CD4-positive, alpha-beta T cell (primary cell): ENCODE results near the gene LRRC3C. TPM values are rescaled to one million over a fixed set of nuclear protein-coding genes. Genes with fewer than 3 reads are reported as not detected.

ENCODE experiments used
- ATAC-seq: fragments of 200-7000 bp; cut with Tn5 transposase; one replicate; pipeline ENCODE4 v1.10.0; 2022; ENCODE audit warnings: mild to moderate bottlenecking; ENCODE audit not compliant: poor library complexity
- CTCF ChIA-PET: fragments of 350-600 bp; sonication (Branson Sonifier 250); formaldehyde crosslinking; loops from one replicate; lab custom pipeline; 2021; ENCODE audit warnings: antibody characterized with exemption, inconsistent platforms; lab: Charles Lee
- POLR2A ChIA-PET: fragments of 350-600 bp; sonication (Branson Sonifier 250); formaldehyde crosslinking; loops from one replicate; lab custom pipeline; 2021; ENCODE audit warnings: antibody characterized with exemption, inconsistent platforms; lab: Charles Lee
- DNase-seq, 14 experiments: peaks; one replicate each; pipeline ENCODE4 v3.0.0-alpha.2; 2013 to 2020; ENCODE audit warnings: mixed read lengths in 2 of 14
- H3K27ac ChIP-seq, 2 donors: one replicate each; pipeline versions ENCODE4 v1.5.1 to v1.7.0; 2013; ENCODE audit warnings: low read length in 2 of 2, low read depth in 1 of 2, mild to moderate bottlenecking in 1 of 2
- H3K27me3 ChIP-seq, 2 experiments: 1 replicate in 1 of 2; 2 replicates in 1 of 2; pipeline versions ENCODE4 v1.6.1 to v1.7.0; 2013; ENCODE audit warnings: low read length in 2 of 2, control low read depth in 1 of 2, mild to moderate bottlenecking in 1 of 2, moderate library complexity in 1 of 2; ENCODE audit not compliant: insufficient read depth in 2 of 2, control insufficient read depth in 1 of 2
- H3K36me3 ChIP-seq: one replicate; pipeline ENCODE4 v1.6.1; 2013; ENCODE audit warnings: low read length, control low read depth; ENCODE audit not compliant: insufficient read depth
- H3K4me1 ChIP-seq: one replicate; pipeline ENCODE4 v1.6.1; 2013; ENCODE audit warnings: low read length, control low read depth; ENCODE audit not compliant: insufficient read depth
- H3K4me3 ChIP-seq: one replicate; pipeline ENCODE4 v1.5.1; 2013; ENCODE audit warnings: mild to moderate bottlenecking, low read length, moderate library complexity
- H3K9me3 ChIP-seq, 2 experiments: 1 replicate in 1 of 2; 2 replicates in 1 of 2; pipeline versions ENCODE4 v1.6.1 to v1.7.0; 2013; ENCODE audit warnings: low read length in 2 of 2, mild to moderate bottlenecking in 2 of 2, control low read depth in 1 of 2, moderate library complexity in 1 of 2; ENCODE audit not compliant: control insufficient read depth in 1 of 2, insufficient read depth in 1 of 2
- H3K27ac Mint-ChIP-seq: one replicate; pipeline ENCODE4 v1.8.0; 2020; ENCODE audit warnings: mixed read lengths
- H3K27me3 Mint-ChIP-seq: one replicate; pipeline ENCODE4 v1.8.0; 2021; ENCODE audit warnings: mixed read lengths
- H3K36me3 Mint-ChIP-seq: one replicate; pipeline ENCODE4 v1.8.0; 2021; ENCODE audit warnings: low read depth, mixed read lengths
- H3K4me1 Mint-ChIP-seq: one replicate; pipeline ENCODE4 v1.8.0; 2021; ENCODE audit warnings: low read depth, mixed read lengths
- H3K4me3 Mint-ChIP-seq: one replicate; pipeline ENCODE4 v1.8.0; 2020; ENCODE audit warnings: mild to moderate bottlenecking, mixed read lengths
- H3K9me3 Mint-ChIP-seq: one replicate; pipeline ENCODE4 v1.8.0; 2020; ENCODE audit warnings: mixed read lengths
- CTCF ChIP-seq: fragments of 200-600 bp; IDR thresholded peaks from one replicate; pipeline ENCODE4 v1.8.0; 2022; ENCODE audit warnings: antibody characterized with exemption, mild to moderate bottlenecking
- intact Hi-C, 2 experiments: fragments of 100-400 bp; cut with DNase I in 1 of 2; cut with micrococcal nuclease in 1 of 2; formaldehyde crosslinking; loops; one replicate each; pipeline versions ENCODE4 v1.15.1 to v1.9.0; 2023 to 2025; cut with DNase I, micrococcal nuclease
- total RNA-seq, 174 experiments: library from RNA in 2 of 174; stranded (reverse) in 2 of 174; gene quantifications; one replicate each; pipeline ENCODE4 v1.2.3 and lab custom pipeline; 2021 to 2026

The LRRC3C gene
- total RNA-seq, 2 experiments from 2014 or later: not detected

- H3K27ac Mint-ChIP-seq: peak overlapping the region; percentile 93
- H3K4me1 ChIP-seq: peaks cover 46% of the 10 kb centered on the region
- intact Hi-C loops: loop anchor here (1.0 to 10.0 kb wide), 10 partner anchors 25 to 473 kb away; partner anchors contain the start of genes PSMD3 (in 2 of the 2), GSDMA (in 1 of the 2), MED1 (in 1 of the 2) and MED24 (in 1 of the 2)
Observed at GRCh38 chr17:39927929-39928857, 661 bp downstream of the LRRC3C start.

GRCh38 chr17:39928858-39929645 is 1.5 kb downstream of the LRRC3C start:
- intact Hi-C loops: loop anchor here (2.0 to 10.0 kb wide), 7 partner anchors 33 to 474 kb away; partner anchors contain the start of genes GSDMA (in 1 of the 2), MED1 (in 1 of the 2) and MED24 (in 1 of the 2)
- Mint-ChIP-seq H3K4me3 (peak overlapping the region; percentile 51), H3K9me3 (no peaks in the 10 kb centered on the region), H3K4me1 (peaks cover 40% of the 10 kb centered on the region), H3K27me3 (no peaks in the 10 kb centered on the region), H3K36me3 (peaks cover 28% of the 10 kb centered on the region), H3K27ac (no peak overlapping the region)
- TF ChIP-seq CTCF: no peak
- POLR2A ChIA-PET: interaction anchor here (0.9 kb wide), 1 partner anchor 122 kb away, joined by 3 read pairs; no protein-coding TSS in a partner anchor
- no peak for ATAC-seq
- no peaks in the 10 kb centered on the region for H3K27me3 ChIP-seq
- peaks cover 6% of the 10 kb centered on the region for H3K36me3 ChIP-seq
- peak in 1 of 14 experiments; percentile 49 for DNase-seq
- no peak overlapping the region for H3K27ac ChIP-seq
- CTCF ChIA-PET: interaction anchor here (1.6 kb wide), 1 partner anchor 19 kb away, joined by 4 read pairs; no protein-coding TSS in a partner anchor
- H3K9me3 ChIP-seq: no peaks in the 10 kb centered on the region
- no peak overlapping the region for H3K4me3 ChIP-seq
- H3K4me1 ChIP-seq: peaks cover 38% of the 10 kb centered on the region

More at GRCh38 chr17:39927929-39928857, 661 bp downstream of the LRRC3C start:
- Mint-ChIP-seq H3K9me3 (no peaks in the 10 kb centered on the region), H3K27me3 (no peaks in the 10 kb centered on the region), H3K36me3 (peaks cover 31% of the 10 kb centered on the region), H3K4me3 (peak overlapping the region; percentile 92), H3K4me1 (peaks cover 44% of the 10 kb centered on the region)
- H3K4me3 ChIP-seq: peak overlapping the region; percentile 89
- TF ChIP-seq CTCF: no peak
- CTCF ChIA-PET: interaction anchor here (0.5 kb wide), 1 partner anchor 477 kb away, joined by 3 read pairs; the partner anchor contains the start of gene MED1
- ATAC-seq: peak; percentile 1
- no peaks in the 10 kb centered on the region for H3K27me3 ChIP-seq
- no peaks in the 10 kb centered on the region for H3K9me3 ChIP-seq
- peak overlapping the region in 1 of 2 donors; percentile 90 for H3K27ac ChIP-seq
- peaks cover 14% of the 10 kb centered on the region for H3K36me3 ChIP-seq
- POLR2A ChIA-PET: interaction anchor here (0.6 to 3.3 kb wide), 14 partner anchors 10 to 477 kb away, joined by 3 to 34 read pairs (median 5); partner anchors contain the start of genes CDK12, GSDMB, MED1 and MIEN1
- peak in 1 of 14 experiments; percentile 44 for DNase-seq
